T-helper 9 cell (primary cell): ENCODE results near the gene MORN1.

Experiments
- DNase-seq: peaks from one replicate; pipeline ENCODE4 v3.0.0-alpha.2; 2020

Gene MORN1

GRCh38 chr1:2372551-2373490 is 18.5 kb downstream of the MORN1 start:
- no peak for DNase-seq

GRCh38 chr1:2368053-2368744 is 23.2 kb downstream of the MORN1 start:
- no peak for DNase-seq

GRCh38 chr1:2363847-2364513 is 27.4 kb downstream of the MORN1 start:
- no peak for DNase-seq

- no peak for DNase-seq
Observed at GRCh38 chr1:2360588-2361364, 30.6 kb downstream of the MORN1 start.

GRCh38 chr1:2358651-2359640 is 32.4 kb downstream of the MORN1 start:
- DNase-seq = no peak

GRCh38 chr1:2358072-2358471 is 33.3 kb downstream of the MORN1 start:
- DNase-seq = no peak

GRCh38 chr1:2356911-2357845 is 34.2 kb downstream of the MORN1 start:
- DNase-seq = no peak

- no peak for DNase-seq
Observed at GRCh38 chr1:2356401-2356800, 35.0 kb downstream of the MORN1 start.

GRCh38 chr1:2355373-2356261 is 35.7 kb downstream of the MORN1 start:
- no peak for DNase-seq

- no peak for DNase-seq
Observed at GRCh38 chr1:2354511-2355372, 36.6 kb downstream of the MORN1 start.

GRCh38 chr1:2353551-2354438 is 37.6 kb downstream of the MORN1 start:
- DNase-seq = no peak

- no peak for DNase-seq
Observed at GRCh38 chr1:2352897-2353550, 38.3 kb downstream of the MORN1 start.

GRCh38 chr1:2352341-2352896 is 38.9 kb downstream of the MORN1 start:
- DNase-seq = no peak

GRCh38 chr1:2351723-2352122 is 39.6 kb downstream of the MORN1 start:
- DNase-seq = no peak

- DNase-seq = no peak
Observed at GRCh38 chr1:2350911-2351655, 40.3 kb downstream of the MORN1 start.
